ENCODE results near the gene FGF14. TPM values are rescaled to one million over a fixed set of nuclear protein-coding genes. Genes with fewer than 3 reads are reported as not detected.

FGF14 gene
- total RNA-seq, 1 donor from 2014 or later = 1.4 TPM

GRCh38 chr13:102020611-102021216 lies 381.1 kb downstream of the FGF14 start:
- H3K9me3 ChIP-seq (ENCODE audit: low read depth) = peaks cover 7% of the 10 kb centered on the region
- Mint-ChIP-seq H3K27ac (no peak overlapping the region), H3K9me3 (peaks cover 16% of the 10 kb centered on the region), H3K4me3 (no peak overlapping the region), H3K27me3 (ENCODE audit: insufficient read depth, low read depth) (no peaks in the 10 kb centered on the region), H3K36me3 (no peaks in the 10 kb centered on the region), H3K4me1 (no peaks in the 10 kb centered on the region)
- no peaks in the 10 kb centered on the region for H4K20me1 ChIP-seq (ENCODE audit: low read depth)
- no peaks in the 10 kb centered on the region for H3K36me3 ChIP-seq
- H3K9ac ChIP-seq = no peak overlapping the region
- H3K4me2 ChIP-seq = no peak overlapping the region
- H3F3A ChIP-seq (ENCODE audit: low read depth) = no peaks in the 10 kb centered on the region
- H3K79me2 ChIP-seq (ENCODE audit: low read depth) = no peaks in the 10 kb centered on the region
- no peaks in the 10 kb centered on the region for H3K4me1 ChIP-seq
- no peak for DNase-seq (ENCODE audit: low spot score)
- no peak overlapping the region for H3K4me3 ChIP-seq
- no peak overlapping the region for H2AFZ ChIP-seq (replicated peaks)
- H3K27ac ChIP-seq = no peak overlapping the region
- H3K27me3 ChIP-seq = no peaks in the 10 kb centered on the region
- TF ChIP-seq EZH2phosphoT487 (IDR thresholded peaks at IDR 0.05) (no peak), EZH2 (IDR thresholded peaks at IDR 0.05) (no peak), CTCF (IDR thresholded peaks at IDR 0.05) (no peak)

GRCh38 chr13:102018716-102019115 lies 383.1 kb downstream of the FGF14 start:
- Mint-ChIP-seq H3K4me3 (no peak overlapping the region), H3K27me3 (ENCODE audit: insufficient read depth, low read depth) (no peaks in the 10 kb centered on the region), H3K9me3 (peaks cover 16% of the 10 kb centered on the region), H3K27ac (no peak overlapping the region), H3K36me3 (no peaks in the 10 kb centered on the region), H3K4me1 (no peaks in the 10 kb centered on the region)
- no peak overlapping the region for H2AFZ ChIP-seq (replicated peaks)
- no peaks in the 10 kb centered on the region for H3F3A ChIP-seq (ENCODE audit: low read depth)
- TF ChIP-seq EZH2phosphoT487 (IDR thresholded peaks at IDR 0.05) (no peak), EZH2 (IDR thresholded peaks at IDR 0.05) (no peak), CTCF (IDR thresholded peaks at IDR 0.05) (no peak)
- no peaks in the 10 kb centered on the region for H3K4me1 ChIP-seq
- H3K4me3 ChIP-seq = no peak overlapping the region
- no peaks in the 10 kb centered on the region for H3K79me2 ChIP-seq (ENCODE audit: low read depth)
- no peak for DNase-seq (ENCODE audit: low spot score)
- no peaks in the 10 kb centered on the region for H3K36me3 ChIP-seq
- no peaks in the 10 kb centered on the region for H4K20me1 ChIP-seq (ENCODE audit: low read depth)
- no peaks in the 10 kb centered on the region for H3K27me3 ChIP-seq
- H3K4me2 ChIP-seq = no peak overlapping the region
- H3K9ac ChIP-seq = no peak overlapping the region
- H3K9me3 ChIP-seq (ENCODE audit: low read depth) = peaks cover 7% of the 10 kb centered on the region
- no peak overlapping the region for H3K27ac ChIP-seq

GRCh38 chr13:102017248-102017647 lies 384.6 kb downstream of the FGF14 start:
- peaks cover 16% of the 10 kb centered on the region for H3K9me3 Mint-ChIP-seq
- DNase-seq (ENCODE audit: low spot score) = no peak
- no peak overlapping the region for H2AFZ ChIP-seq (replicated peaks)
- H3K27ac ChIP-seq = no peak overlapping the region
- no peaks in the 10 kb centered on the region for H3K36me3 ChIP-seq
- no peaks in the 10 kb centered on the region for H3K27me3 Mint-ChIP-seq (ENCODE audit: insufficient read depth, low read depth)
- H3K27ac Mint-ChIP-seq = no peak overlapping the region
- TF ChIP-seq CTCF (IDR thresholded peaks at IDR 0.05) (no peak), EZH2phosphoT487 (IDR thresholded peaks at IDR 0.05) (no peak), EZH2 (IDR thresholded peaks at IDR 0.05) (no peak)
- H3F3A ChIP-seq (ENCODE audit: low read depth) = no peaks in the 10 kb centered on the region
- H3K4me3 Mint-ChIP-seq = no peak overlapping the region
- no peaks in the 10 kb centered on the region for H3K4me1 ChIP-seq
- no peak overlapping the region for H3K9ac ChIP-seq
- no peaks in the 10 kb centered on the region for H3K36me3 Mint-ChIP-seq
- H3K4me3 ChIP-seq = no peak overlapping the region
- H3K4me1 Mint-ChIP-seq = no peaks in the 10 kb centered on the region
- no peaks in the 10 kb centered on the region for H4K20me1 ChIP-seq (ENCODE audit: low read depth)
- no peaks in the 10 kb centered on the region for H3K79me2 ChIP-seq (ENCODE audit: low read depth)
- H3K4me2 ChIP-seq = no peak overlapping the region
- H3K9me3 ChIP-seq (ENCODE audit: low read depth) = peaks cover 7% of the 10 kb centered on the region
- H3K27me3 ChIP-seq = no peaks in the 10 kb centered on the region

Measured in neural progenitor cell (in vitro differentiated cells).